GM12878 (cell line): ENCODE measurements around the gene ZNF341. TPM values are rescaled to one million over a fixed set of nuclear protein-coding genes. Genes with fewer than 3 reads are reported as not detected.

ENCODE experiments used
- ATAC-seq: fragments of 200-7000 bp; cut with Tn5 transposase; 3 replicates; pipeline ENCODE4 v1.9.1; 2020; ENCODE audit warnings: mild to moderate bottlenecking, moderate library complexity
- BruUV-seq: library from RNA; stranded (reverse); fragments of 400-500 nt; replicated peaks from 2 replicates; lab custom pipeline; 2021; lab: Mats Ljungman, UMichigan
- CTCF ChIA-PET: fragments of 300-600 bp; sonication (Branson Sonifier 250); formaldehyde crosslinking; extraction: SDS; loops from one replicate; lab custom pipeline; 2021; ENCODE audit warnings: inconsistent platforms; lab: Yijun Ruan, JAX
- POLR2A ChIA-PET: fragments of 350-600 bp; formaldehyde crosslinking; extraction: SDS; loops from one replicate; lab custom pipeline; 2021; ENCODE audit warnings: inconsistent platforms; lab: Charles Lee
- RAD21 ChIA-PET: fragments of 300-600 bp; sonication (Branson Sonifier 250); formaldehyde crosslinking; loops from one replicate; lab custom pipeline; 2023; ENCODE audit warnings: antibody characterized with exemption; ENCODE audit not compliant: unreplicated experiment; lab: Charles Lee
- SMC1A ChIA-PET: fragments of 300-600 bp; sonication (Branson Sonifier 250); formaldehyde crosslinking; loops from one replicate; lab custom pipeline; 2023; ENCODE audit not compliant: unreplicated experiment, uncharacterized antibody; lab: Charles Lee
- DNase-seq: peaks from one replicate; pipeline ENCODE4 v3.0.0-alpha.2; 2011; ENCODE audit warnings: low read depth, low spot score
- FAIRE-seq: peaks from 3 replicates; lab custom pipeline; 2011; peaks lifted over from hg19 to GRCh38; lab: Jason Lieb, UNC
- H2AFZ ChIP-seq: 2 replicates; pipeline ENCODE4 v1.6.0; 2011; ENCODE audit warnings: low read depth, low read length, control low read depth; ENCODE audit not compliant: control insufficient read depth
- H3K27ac ChIP-seq: 2 replicates; pipeline ENCODE4 v1.5.1; 2011; ENCODE audit warnings: control low read depth; ENCODE audit not compliant: control insufficient read depth, insufficient read depth
- H3K27me3 ChIP-seq, 2 experiments: replicated peaks in 1 of 2; 2 replicates each; pipeline versions ENCODE4 v1.6.0 to v1.6.1; 2011; ENCODE audit warnings: low read length in 1 of 2; ENCODE audit not compliant: control insufficient read depth in 2 of 2, insufficient read depth in 2 of 2
- H3K36me3 ChIP-seq, 2 experiments: 2 replicates each; pipeline ENCODE4 v1.5.1; 2011; ENCODE audit warnings: low read length in 1 of 2; ENCODE audit not compliant: control insufficient read depth in 2 of 2, insufficient read depth in 2 of 2
- H3K4me1 ChIP-seq: 2 replicates; pipeline ENCODE4 v1.6.1; 2011; ENCODE audit warnings: mild to moderate bottlenecking, low read length, moderate library complexity, mixed read lengths; ENCODE audit not compliant: control insufficient read depth, insufficient read depth
- H3K4me2 ChIP-seq: 2 replicates; pipeline ENCODE4 v1.6.0; 2011; ENCODE audit warnings: control low read depth; ENCODE audit not compliant: control insufficient read depth, insufficient read depth
- H3K4me3 ChIP-seq: fragments of 200-600 bp; sonication (generic); 2 replicates; pipeline ENCODE4 v1.5.1; 2016
- H3K79me2 ChIP-seq: 2 replicates; pipeline ENCODE4 v1.6.0; 2011; ENCODE audit warnings: low read length; ENCODE audit not compliant: control insufficient read depth, insufficient read depth
- H3K9ac ChIP-seq: 2 replicates; pipeline ENCODE4 v1.8.0; 2011; ENCODE audit warnings: low read length, control low read depth, mixed read lengths; ENCODE audit not compliant: control insufficient read depth, insufficient read depth
- H3K9me3 ChIP-seq: replicated peaks from 3 replicates; pipeline ENCODE4 v1.5.1; 2011; ENCODE audit warnings: mild to moderate bottlenecking, low read length; ENCODE audit not compliant: control insufficient read depth, insufficient read depth
- H4K20me1 ChIP-seq: 2 replicates; pipeline ENCODE4 v1.6.0; 2011; ENCODE audit not compliant: control insufficient read depth, insufficient read depth
- NFIC ChIP-seq: IDR thresholded peaks from 2 replicates; pipeline ENCODE4 v1.6.1; 2012; ENCODE audit warnings: low read depth, mild to moderate bottlenecking, inconsistent platforms, low read length, moderate library complexity
- NFYB ChIP-seq: IDR thresholded peaks from 2 replicates; pipeline ENCODE4 v1.6.1; 2011; ENCODE audit warnings: low read depth, mild to moderate bottlenecking, low read length, improper control_type of control experiment, moderate library complexity; ENCODE audit not compliant: insufficient read depth
- PAX5 ChIP-seq: IDR thresholded peaks from 2 replicates; pipeline ENCODE4 v1.6.1; 2011; ENCODE audit warnings: low read depth, low read length, borderline replicate concordance
- PBX3 ChIP-seq: IDR thresholded peaks from 2 replicates; pipeline ENCODE4 v1.6.1; 2011; ENCODE audit warnings: mild to moderate bottlenecking, low read depth, low read length, moderate library complexity; ENCODE audit not compliant: insufficient replicate concordance
- USF1 ChIP-seq: IDR thresholded peaks from 2 replicates; pipeline ENCODE4 v1.6.1; 2011; ENCODE audit warnings: borderline replicate concordance, low read depth, mild to moderate bottlenecking, moderate library complexity, mixed read lengths, low read length; ENCODE audit not compliant: insufficient read depth; ENCODE audit errors: extremely low read length
- ZBTB4 ChIP-seq: fragments of 450-650 bp; formaldehyde crosslinking; IDR thresholded peaks from 2 replicates; pipeline ENCODE4 v1.4.0; 2022; ENCODE audit warnings: mild to moderate bottlenecking, moderate library complexity
- ZBTB40 ChIP-seq: fragments of 450-650 bp; IDR thresholded peaks from 2 replicates; pipeline ENCODE4 v1.6.1; 2016; ENCODE audit warnings: mild to moderate bottlenecking, moderate library complexity, borderline replicate concordance
- WGBS: methylation state at CpG from one replicate; pipeline ENCODE4 v1.1.6; 2016; ENCODE audit warnings: low lambda C conversion rate; ENCODE audit not compliant: insufficient replicate concordance, insufficient coverage; ENCODE audit errors: missing lambda C conversion rate; 5-methylcytosine and 5-hydroxymethylcytosine counted together
- in situ Hi-C: fragments of 300-500 bp; cut with MboI; formaldehyde crosslinking; loops from 9 replicates; pipeline ENCODE4 v1.14.3; 2018; ENCODE audit warnings: mixed read lengths
- intact Hi-C: fragments of 100-400 bp; cut with micrococcal nuclease; formaldehyde crosslinking; loops from one replicate; pipeline ENCODE4 v1.14.2; 2022; ENCODE audit not compliant: unreplicated experiment
- polyA plus RNA-seq, 11 experiments: library from polyadenylated mRNA; depleted of rRNA in 4 of 11; unstranded in 6 of 11; stranded (reverse) in 5 of 11; fragments of >200 nt; fragmentation: Nextera tagmentation in 4 of 11; fragmentation: Illumina TruSeq in 1 of 11; extraction: Ambion mirVana in 4 of 11; extraction: Trizol in 1 of 11; gene quantifications; 1 replicate in 1 of 11; 2 replicates in 10 of 11; pipeline versions ENCODE4 v1.2.1 to v1.2.3, GENCODE V29; 2011 to 2016; ENCODE audit warnings: inconsistent platforms in 2 of 11, missing spikeins in 2 of 11, low read depth in 1 of 11
- total RNA-seq, 4 experiments: library from RNA; depleted of rRNA in 3 of 4; stranded (reverse); fragments of >200 nt in 3 of 4; fragmentation: Illumina TruSeq in 1 of 4; extraction: Trizol in 1 of 4; gene quantifications; 2 replicates each; pipeline versions ENCODE4 v1.2.1 to v1.2.3, GENCODE V29; 2013 to 2021

ZNF341 gene
- total and polyA plus RNA-seq, 10 of the 15 experiments (the other 5 are each of a cell fraction or from before 2014, with no cell fraction given), result 0.18 to 5.0 (median 2.6) TPM

- TF ChIP-seq NFIC, result no peak
- no peak for TF ChIP-seq NFYB
- TF ChIP-seq ZBTB4 (CRISPR knock-in tag), result no peak
- no peak for TF ChIP-seq ZBTB40
- no peak for TF ChIP-seq PBX3
- no peak for TF ChIP-seq PAX5
- no peak for TF ChIP-seq USF1
- TF ChIP-seq, all 136 proteins: peak for 0
- no peak overlapping the region for H3K4me3 ChIP-seq
- H3K27ac ChIP-seq, result no peak overlapping the region
- no peaks in the 10 kb centered on the region for H3K79me2 ChIP-seq
- 0 out of 4 replicates have a peak, but pooled peaks cover 0 to 2% of the 10 kb centered on the region in 2 experiments for H3K36me3 ChIP-seq
- ChIA-PET SMC1A (no interaction called here), RAD21 (no interaction called here), CTCF (no interaction called here), POLR2A (no interaction called here)
- intact Hi-C loops (no loop called here), in situ Hi-C loops (no loop called here)
- H3K27me3 ChIP-seq, result no peaks in the 10 kb centered on the region
- H3K4me1 ChIP-seq, result no peaks in the 10 kb centered on the region
- FAIRE-seq (no peak), ATAC-seq (no peak), DNase-seq (no peak)
- 74% methylated on average over 14 of the region's 14 CpGs for WGBS
- no peak overlapping the region for H3K4me2 ChIP-seq
- BruUV-seq, result no TSS peak
- no peak overlapping the region for H2AFZ ChIP-seq
- H3K9ac ChIP-seq, result no peak overlapping the region
- no peaks in the 10 kb centered on the region for H3K9me3 ChIP-seq
- H4K20me1 ChIP-seq, result no peaks in the 10 kb centered on the region
These were observed 20.9 kb upstream of the ZNF341 start for GRCh38 chr20:33710681-33711445.
